Measurements from ENCODE around the gene COX4I1. TPM values are rescaled to one million over a fixed set of nuclear protein-coding genes. Genes with fewer than 3 reads are reported as not detected.
A peak's percentile ranks its signal among the peaks of the same experiment; 100 is the strongest.

Gene COX4I1
- total and polyA plus RNA-seq, 9 of the 15 experiments (the other 6 are each of a cell fraction or from before 2014, with no cell fraction given) = 651 to 2,356 (median 1,032) TPM

GRCh38 chr16:85800321-85800669 lies 800 bp downstream of the COX4I1 start (continued):
- no peak for TF ChIP-seq ATF1 (CRISPR knock-in tag; IDR thresholded peaks at IDR 0.05)
- TF ChIP-seq ATF1 (tag; IDR thresholded peaks at IDR 0.05) = peak; percentile 9; the same call in 1 of the 2 replicates
- no peak for TF ChIP-seq FOSL1 (tag; conservative IDR thresholded peaks at IDR 0.05)

GRCh38 chr16:85803570-85803969 lies 4.1 kb downstream of the COX4I1 start:
- no TSS peak for BruUV-seq (replicated peaks)
- DNase-seq (ENCODE audit: extremely low read depth in 1 of 4, low spot score in 3 of 4) (no peak), FAIRE-seq (no peak), ATAC-seq (no peak)
- no peaks in the 10 kb centered on the region for H3K9me1 ChIP-seq (ENCODE audit: control insufficient read depth, insufficient read depth, low read length)
- H3K9me3 ChIP-seq (replicated peaks; ENCODE audit: control insufficient read depth, insufficient read depth, low read depth, low read length) = no peaks in the 10 kb centered on the region
- H3K4me2 ChIP-seq (ENCODE audit: insufficient read depth, low read length) = no peak overlapping the region
- no peak overlapping the region for H3K9ac ChIP-seq (ENCODE audit: insufficient read depth in 1 of 2, low read depth in 2 of 2, low read length in 2 of 2)
- CTCF ChIA-PET (ENCODE audit: low intra/inter-chr PET ratio) = no interaction called here
- peaks cover 5 to 6% of the 10 kb centered on the region in 2 experiments; a peak in 4 of 5 replicates for H3K4me1 ChIP-seq (replicated peaks in 1 of 2; ENCODE audit: control insufficient read depth in 2 of 2, insufficient read depth in 2 of 2, low read length in 2 of 2)
- TF ChIP-seq ZNF253 (CRISPR knock-in tag; conservative IDR thresholded peaks at IDR 0.05) = no peak
- no peak overlapping the region for H2AFZ ChIP-seq (ENCODE audit: low read depth, low read length)
- intact Hi-C loops (cut with micrococcal nuclease) (no loop called here), in situ Hi-C loops (cut with MboI) (no loop called here)
- 85% methylated on average over 11 of the region's 14 CpGs for WGBS (ENCODE audit: insufficient coverage, low coverage, missing lambda C conversion rate)
- H4K20me1 ChIP-seq (replicated peaks; ENCODE audit: control insufficient read depth, insufficient read depth, low read length) = peaks cover 3% of the 10 kb centered on the region
- no peaks in the 10 kb centered on the region for H3K27me3 ChIP-seq (ENCODE audit: control insufficient read depth in 2 of 2, insufficient read depth in 2 of 2, low read length in 2 of 2)
- no peak overlapping the region for H3K4me3 ChIP-seq
- POLR2A ChIA-PET = interaction anchor here (1.3 kb wide), 2 partner anchors 10 kb away, joined by 4 to 6 read pairs; no protein-coding TSS in a partner anchor
- H3K27ac ChIP-seq (ENCODE audit: extremely low read depth, low read depth, low read length) = no peak overlapping the region
- peaks cover 48% of the 10 kb centered on the region for H3K79me2 ChIP-seq (ENCODE audit: control insufficient read depth, insufficient read depth, low read length)
- peaks cover 61% of the 10 kb centered on the region for H3K36me3 ChIP-seq (ENCODE audit: control insufficient read depth, insufficient read depth, low read length)

GRCh38 chr16:85805442-85806045 lies 6.0 kb downstream of the COX4I1 start:
- WGBS (ENCODE audit: insufficient coverage, low coverage, missing lambda C conversion rate) = 88% methylated on average over 17 of the region's 18 CpGs
- peak; percentile 28; the same call in 1 of the 2 replicates for TF ChIP-seq POLR2AphosphoS5 (IDR thresholded peaks at IDR 0.05; ENCODE audit: control insufficient read depth, insufficient read depth, low read depth, low read length)
- 0 out of 2 replicates have a peak, but pooled peaks have one; percentile 29 for TF ChIP-seq POLR2A (conservative IDR thresholded peaks at IDR 0.05)
- no peak for TF ChIP-seq ZZZ3 (IDR thresholded peaks at IDR 0.05)
- peaks cover 28% of the 10 kb centered on the region for H3K79me2 ChIP-seq (ENCODE audit: control insufficient read depth, insufficient read depth, low read length)
- H3K27me3 ChIP-seq (ENCODE audit: control insufficient read depth in 2 of 2, insufficient read depth in 2 of 2, low read length in 2 of 2) = peaks cover 2 to 3% of the 10 kb centered on the region in 2 experiments; a peak in 2 of 5 replicates
- peaks cover 61% of the 10 kb centered on the region for H3K36me3 ChIP-seq (ENCODE audit: control insufficient read depth, insufficient read depth, low read length)
- H3K4me1 ChIP-seq (replicated peaks in 1 of 2; ENCODE audit: control insufficient read depth in 2 of 2, insufficient read depth in 2 of 2, low read length in 2 of 2) = peaks cover 2 to 5% of the 10 kb centered on the region in 2 experiments; a peak in 4 of 5 replicates
- no peak overlapping the region for H3K27ac ChIP-seq (ENCODE audit: extremely low read depth, low read depth, low read length)
- DNase-seq (ENCODE audit: extremely low read depth in 1 of 4, low spot score in 3 of 4) (peak in 1 of 4 experiments; percentile 34), FAIRE-seq (no peak), ATAC-seq (no peak)
- H3K9me3 ChIP-seq (replicated peaks; ENCODE audit: control insufficient read depth, insufficient read depth, low read depth, low read length) = no peaks in the 10 kb centered on the region
- BruUV-seq (replicated peaks) = no TSS peak
- no peak overlapping the region for H2AFZ ChIP-seq (ENCODE audit: low read depth, low read length)
- H3K4me2 ChIP-seq (ENCODE audit: insufficient read depth, low read length) = no peak overlapping the region
- H3K9ac ChIP-seq (ENCODE audit: insufficient read depth in 1 of 2, low read depth in 2 of 2, low read length in 2 of 2) = no peak overlapping the region
- H4K20me1 ChIP-seq (replicated peaks; ENCODE audit: control insufficient read depth, insufficient read depth, low read length) = peaks cover 3% of the 10 kb centered on the region; the same call in 1 of the 2 replicates
- H3K4me3 ChIP-seq = no peak overlapping the region
- in situ Hi-C loops (cut with MboI) = no loop called here
- POLR2A ChIA-PET = interaction anchor here (1.1 to 1.7 kb wide), 2 partner anchors 9 to 87 kb away, joined by 3 to 4 read pairs; no protein-coding TSS in a partner anchor
- CTCF ChIA-PET (ENCODE audit: low intra/inter-chr PET ratio) = no interaction called here
- intact Hi-C loops (cut with micrococcal nuclease) = no loop called here
- H3K9me1 ChIP-seq (ENCODE audit: control insufficient read depth, insufficient read depth, low read length) = no peaks in the 10 kb centered on the region
